T-helper 2 cell (primary cell): ENCODE measurements around the gene ONECUT2.

Experiments
- DNase-seq, 5 experiments: peaks; one replicate each; pipeline versions ENCODE4 v3.0.0 to v3.0.0-alpha.2; 2012 to 2022

ONECUT2 gene

DNA sequence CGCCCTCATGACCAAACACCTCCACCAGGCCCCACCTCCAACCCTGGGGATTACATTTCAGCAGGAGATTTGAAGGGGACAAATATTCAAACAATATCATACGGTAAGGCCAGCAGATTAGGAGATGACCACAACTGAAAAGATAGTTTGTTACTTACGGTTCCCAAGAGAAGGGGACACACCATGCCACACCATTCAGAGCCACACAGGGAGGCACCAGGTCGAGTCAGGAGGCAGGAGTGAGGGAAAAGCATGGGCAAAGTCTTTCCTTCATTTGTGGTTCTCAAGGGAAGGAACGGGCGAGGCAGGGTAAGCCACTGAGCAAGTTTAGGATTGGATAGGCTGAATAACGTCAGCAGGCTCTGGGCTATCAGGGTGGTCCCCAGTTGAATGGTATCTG, 94.0 kb downstream of the ONECUT2 start:
- no peak for DNase-seq

DNA sequence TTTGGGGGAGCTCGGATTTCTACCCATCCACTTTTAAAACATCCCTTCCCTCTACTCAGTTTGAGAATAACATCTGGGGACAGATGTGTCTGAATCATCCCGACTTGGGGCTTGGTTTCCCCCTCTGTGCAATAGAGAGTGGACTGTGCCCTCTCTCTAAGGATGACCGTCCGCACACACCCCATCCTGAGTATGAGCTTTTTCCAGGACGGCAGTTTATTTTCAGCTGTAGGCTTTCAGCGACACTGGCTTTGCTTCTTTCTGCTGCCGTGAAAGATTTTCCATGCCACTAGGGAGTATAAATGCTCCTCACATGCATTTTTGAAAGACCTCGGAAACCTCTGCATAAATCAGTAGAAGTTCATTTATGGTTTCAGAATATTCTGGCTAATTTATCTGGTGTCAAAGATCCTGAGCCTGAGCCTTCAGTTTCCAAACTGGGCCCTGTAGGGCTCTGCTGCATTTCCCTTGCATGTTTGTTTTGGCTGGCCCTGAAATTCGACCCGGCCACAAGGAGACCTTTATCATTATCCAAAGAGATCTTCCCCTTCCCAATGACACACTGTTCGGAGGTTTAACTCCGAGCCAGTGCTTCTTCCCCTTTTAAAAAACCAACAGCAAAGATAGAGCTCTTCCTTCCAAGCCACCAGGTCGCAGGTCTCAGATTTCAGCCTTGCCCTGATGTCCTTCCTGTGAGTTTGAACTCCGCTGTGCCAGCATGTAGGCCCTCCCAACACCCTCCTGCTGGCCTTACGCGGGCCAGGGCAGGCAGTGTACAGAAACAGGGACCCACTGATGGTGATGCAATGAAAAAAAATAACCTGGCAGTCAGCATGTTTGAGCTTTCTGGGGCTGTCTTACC, 98.1 kb downstream of the ONECUT2 start:
- no peak for DNase-seq

DNA sequence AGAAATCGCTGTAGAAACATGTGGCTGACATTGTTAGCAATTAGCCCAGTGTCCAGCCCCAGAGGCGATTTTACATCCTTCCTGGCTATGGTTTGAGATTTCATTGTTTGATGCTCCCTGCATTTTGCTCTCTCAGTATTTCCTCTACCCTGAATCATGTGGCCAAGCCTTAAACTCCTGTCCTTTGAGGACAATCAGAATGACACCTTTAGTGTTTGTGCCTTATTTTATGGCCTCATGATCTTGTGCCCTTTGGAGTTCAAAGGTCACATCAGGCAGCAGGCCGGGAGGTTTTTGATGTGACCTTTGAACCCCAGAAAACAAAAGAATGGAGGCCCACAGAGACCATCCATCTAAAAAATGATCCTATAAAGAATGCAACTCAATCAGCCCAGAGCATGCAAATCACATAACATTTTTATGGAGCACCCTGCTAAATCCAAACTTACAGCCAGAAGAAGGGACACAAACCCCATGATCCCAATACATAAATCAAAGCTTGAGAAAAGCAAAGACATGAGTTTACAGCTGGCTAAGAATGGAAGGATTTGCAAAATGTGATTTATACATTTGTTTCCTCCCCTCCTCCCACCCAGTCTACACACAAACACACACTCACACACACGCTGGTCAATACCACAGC, 98.8 kb downstream of the ONECUT2 start:
- DNase-seq: no peak

DNA sequence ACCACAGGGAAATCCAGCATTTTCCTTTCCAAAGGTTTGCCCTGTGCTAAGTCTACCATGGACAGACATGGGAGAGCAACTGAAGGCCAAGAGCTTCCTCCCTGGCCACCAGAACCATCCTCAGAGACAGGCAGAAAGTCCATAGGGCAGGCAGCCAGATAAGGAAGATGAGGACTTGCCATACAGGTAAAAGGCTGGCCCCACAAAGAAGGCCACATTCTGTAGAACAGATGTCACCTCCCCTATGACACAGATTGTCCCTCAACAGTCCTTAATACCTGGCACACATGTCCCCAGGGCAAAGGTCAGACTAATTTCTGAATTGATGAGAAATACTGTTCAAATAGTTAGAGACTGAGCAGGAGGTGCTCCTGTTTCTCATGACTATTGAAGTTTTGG, 99.3 kb downstream of the ONECUT2 start:
- DNase-seq: no peak

DNA sequence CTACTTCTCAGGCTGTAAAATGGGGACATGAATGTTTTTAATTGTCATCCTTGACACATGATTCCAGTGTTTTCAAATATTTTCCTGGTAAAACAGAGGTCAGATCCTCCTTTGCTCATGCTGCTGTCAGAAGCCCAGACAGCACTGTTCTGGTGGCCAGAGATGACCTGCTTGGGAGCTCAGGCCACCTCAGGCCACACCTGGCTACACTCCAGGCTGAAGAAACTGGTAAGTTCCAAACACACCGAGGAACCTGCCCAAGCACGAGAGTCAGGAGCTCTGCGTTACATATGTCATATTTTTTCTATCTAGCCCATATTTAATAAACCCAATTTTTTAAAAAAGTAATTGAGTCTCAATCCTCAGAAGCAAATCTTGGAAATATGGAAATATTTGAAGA, 103.4 kb downstream of the ONECUT2 start:
- no peak for DNase-seq

DNA sequence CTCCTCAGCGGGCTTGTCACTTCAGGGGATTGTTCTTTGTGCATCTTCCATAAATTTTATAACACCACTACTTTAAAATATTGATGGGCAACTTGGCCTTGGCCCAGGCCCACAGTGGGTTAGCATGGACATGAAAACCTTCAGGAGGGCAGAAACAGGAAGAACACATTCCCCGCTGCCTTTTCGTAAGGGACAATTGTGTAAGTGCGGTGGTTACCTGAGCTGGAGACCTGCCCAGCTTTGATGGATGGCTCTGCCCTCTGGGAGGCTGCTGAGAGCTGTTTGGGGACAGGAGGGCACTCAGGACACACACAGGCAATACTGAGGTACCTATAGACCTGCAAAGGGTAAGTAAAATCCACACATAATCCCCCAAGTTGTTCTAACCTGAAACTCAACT, 104.5 kb downstream of the ONECUT2 start:
- DNase-seq: no peak
